SK-N-SH (cell line): ENCODE measurements around the gene GAS2L2. TPM values are rescaled to one million over a fixed set of nuclear protein-coding genes. Genes with fewer than 3 reads are reported as not detected.

Source experiments
- CTCF ChIA-PET: fragments of 300-600, 350-600 bp; formaldehyde crosslinking; extraction: SDS; loops from one replicate; lab custom pipeline; 2021; lab: Yijun Ruan, JAX
- POLR2A ChIA-PET: fragments of 350-600 bp; sonication (Branson Sonifier 250); formaldehyde crosslinking; extraction: SDS; loops from one replicate; lab custom pipeline; 2020; ENCODE audit warnings: antibody characterized with exemption, inconsistent platforms; lab: Yijun Ruan, JAX
- DNase-seq: peaks from one replicate; pipeline ENCODE4 v3.0.0; 2012
- H2AFZ ChIP-seq: fragments of 200-600 bp; sonication (generic); 2 replicates; pipeline ENCODE4 v1.8.1; 2016; ENCODE audit warnings: antibody characterized with exemption, mild to moderate bottlenecking, low read depth
- H3F3A ChIP-seq: fragments of 200-600 bp; sonication (generic); replicated peaks from 2 replicates; pipeline ENCODE3; 2016; ENCODE audit warnings: antibody characterized with exemption, mild to moderate bottlenecking; ENCODE audit not compliant: insufficient read depth
- H3K27ac ChIP-seq, 2 experiments: fragments of 200-500 bp in 1 of 2; fragments of 200-600 bp in 1 of 2; sonication (Bioruptor generic) in 1 of 2; sonication (generic), shearing (Covaris generic) in 1 of 2; 2 replicates each; pipeline versions ENCODE4 v1.5.1 to v1.6.1; 2014 to 2016; ENCODE audit warnings: low read depth in 2 of 2, inconsistent platforms in 1 of 2, low read length in 1 of 2, mild to moderate bottlenecking in 1 of 2, mixed read lengths in 1 of 2
- H3K27me3 ChIP-seq: fragments of 200-600 bp; sonication (generic), shearing (Covaris generic); 2 replicates; pipeline ENCODE4 v1.6.1; 2016; ENCODE audit warnings: mixed run types; ENCODE audit not compliant: insufficient read depth
- H3K36me3 ChIP-seq, 2 experiments: fragments of 200-500 bp in 1 of 2; fragments of 200-600 bp in 1 of 2; sonication (Bioruptor generic) in 1 of 2; sonication (generic) in 1 of 2; replicated peaks in 1 of 2; 2 replicates each; pipeline versions ENCODE3 to v1.5.1; 2014 to 2016; ENCODE audit warnings: low read length in 1 of 2, mild to moderate bottlenecking in 1 of 2; ENCODE audit not compliant: insufficient read depth in 2 of 2, control insufficient read depth in 1 of 2
- H3K4me1 ChIP-seq, 2 experiments: fragments of 200-500 bp in 1 of 2; fragments of 200-600 bp in 1 of 2; sonication (Bioruptor generic) in 1 of 2; sonication (generic), shearing (Covaris generic) in 1 of 2; 2 replicates each; pipeline versions ENCODE4 v1.5.1 to v1.6.1; 2014 to 2016; ENCODE audit warnings: low read depth in 1 of 2, low read length in 1 of 2, mixed run types in 1 of 2; ENCODE audit not compliant: insufficient read depth in 2 of 2, control insufficient read depth in 1 of 2
- H3K4me2 ChIP-seq: fragments of 200-600 bp; sonication (generic), shearing (Covaris generic); 2 replicates; pipeline ENCODE4 v1.6.1; 2017; ENCODE audit warnings: mixed run types
- H3K4me3 ChIP-seq, 2 experiments: fragments of 200-500 bp in 1 of 2; fragments of 200-600 bp in 1 of 2; sonication (Bioruptor generic) in 1 of 2; sonication (generic), shearing (Covaris generic) in 1 of 2; 2 replicates each; pipeline versions ENCODE4 v1.5.1 to v1.8.1; 2014 to 2016; ENCODE audit warnings: low read depth in 2 of 2, inconsistent platforms in 1 of 2, low read length in 1 of 2, mild to moderate bottlenecking in 1 of 2, mixed read lengths in 1 of 2, moderate library complexity in 1 of 2
- H3K79me2 ChIP-seq: fragments of 200-600 bp; sonication (generic); 2 replicates; pipeline ENCODE4 v1.8.1; 2017; ENCODE audit warnings: mild to moderate bottlenecking; ENCODE audit not compliant: insufficient read depth
- H3K9ac ChIP-seq: fragments of 200-600 bp; sonication (generic); 2 replicates; pipeline ENCODE4 v1.6.1; 2017; ENCODE audit warnings: mixed run types
- H3K9me2 ChIP-seq: fragments of 200-600 bp; sonication (generic); 2 replicates; pipeline ENCODE4 v1.6.1; 2017; ENCODE audit warnings: mixed run types
- H3K9me3 ChIP-seq: fragments of 200-600 bp; sonication (generic); 2 replicates; pipeline ENCODE4 v1.6.1; 2017; ENCODE audit warnings: mixed run types, mild to moderate bottlenecking, moderate library complexity
- H4K20me1 ChIP-seq: fragments of 200-600 bp; sonication (generic); 2 replicates; pipeline ENCODE4 v1.6.1; 2017; ENCODE audit warnings: mild to moderate bottlenecking, mixed run types; ENCODE audit not compliant: insufficient read depth
- EZH2phosphoT487 ChIP-seq: fragments of 200-600 bp; sonication (generic); IDR thresholded peaks from 2 replicates; pipeline ENCODE4 v1.6.1; 2017; ENCODE audit warnings: low read depth, mixed run types, mild to moderate bottlenecking, antibody characterized with exemption, moderate library complexity, borderline replicate concordance
- FOXM1 ChIP-seq: IDR thresholded peaks from 2 replicates; pipeline ENCODE4 v1.4.0; 2012; ENCODE audit warnings: low read depth, mild to moderate bottlenecking
- GABPA ChIP-seq: IDR thresholded peaks from 2 replicates; pipeline ENCODE4 v1.4.0; 2012; ENCODE audit warnings: low read depth, mild to moderate bottlenecking
- GATA2 ChIP-seq: sonication (generic); formaldehyde crosslinking; IDR thresholded peaks from 2 replicates; pipeline ENCODE4 v1.5.0; 2020; ENCODE audit warnings: mild to moderate bottlenecking, missing genetic modification reagents
- JUND ChIP-seq: IDR thresholded peaks from 2 replicates; pipeline ENCODE4 v1.4.0; 2012
- MXI1 ChIP-seq: IDR thresholded peaks from 2 replicates; pipeline ENCODE4 v1.6.1; 2012; ENCODE audit warnings: mild to moderate bottlenecking, low read depth, low read length, improper control_type of control experiment
- NRF1 ChIP-seq: IDR thresholded peaks from 2 replicates; pipeline ENCODE4 v1.6.1; 2012; ENCODE audit warnings: low read depth, mild to moderate bottlenecking, low read length
- RCOR1 ChIP-seq: fragments of 150-350 bp; IDR thresholded peaks from 2 replicates; pipeline ENCODE4 v1.6.1; 2017; ENCODE audit warnings: antibody characterized with exemption, low read length
- RFX5 ChIP-seq: IDR thresholded peaks from 2 replicates; pipeline ENCODE4 v1.6.1; 2012; ENCODE audit warnings: mild to moderate bottlenecking, improper control_type of control experiment, low read length
- SIN3A ChIP-seq: IDR thresholded peaks from 2 replicates; pipeline ENCODE4 v1.6.1; 2012; ENCODE audit warnings: low read depth, mild to moderate bottlenecking, low read length, moderate library complexity, borderline replicate concordance
- SMC3 ChIP-seq: IDR thresholded peaks from 2 replicates; pipeline ENCODE4 v1.6.1; 2012; ENCODE audit warnings: low read depth, low read length, improper control_type of control experiment
- TAF1 ChIP-seq: IDR thresholded peaks from 2 replicates; pipeline ENCODE4 v1.6.1; 2012; ENCODE audit warnings: low read depth, mild to moderate bottlenecking, low read length, moderate library complexity, borderline replicate concordance
- WGBS: methylation state at CpG from one replicate; pipeline ENCODE4 v1.1.6; 2017; ENCODE audit warnings: low lambda C conversion rate; 5-methylcytosine and 5-hydroxymethylcytosine counted together
- polyA plus RNA-seq, 3 experiments: library from polyadenylated mRNA; depleted of rRNA; stranded (reverse); fragments of >200 nt; gene quantifications; 2 replicates each; pipeline ENCODE4 v1.2.3, GENCODE V29; 2012
- TF ChIP-seq, protein P1 (sequence below): IDR thresholded peaks from 2 replicates; pipeline ENCODE4 v1.4.0; 2012; ENCODE audit warnings: low read depth, borderline replicate concordance
- TF ChIP-seq, protein P2 (sequence below): IDR thresholded peaks from 2 replicates; pipeline ENCODE4 v1.4.0; 2012; ENCODE audit warnings: low read depth
- TF ChIP-seq, protein P3 (sequence below): fragments of 200-600 bp; sonication (generic); IDR thresholded peaks from 2 replicates; pipeline ENCODE4 v1.6.1; 2017; ENCODE audit warnings: antibody characterized with exemption, mild to moderate bottlenecking, moderate library complexity
- TF ChIP-seq, protein P4 (sequence below): IDR thresholded peaks from 2 replicates; pipeline ENCODE4 v1.6.1; 2012; ENCODE audit warnings: mild to moderate bottlenecking, low read depth, low read length, moderate library complexity
- TF ChIP-seq, protein P5 (sequence below): IDR thresholded peaks from 2 replicates; pipeline ENCODE4 v1.4.0; 2012; ENCODE audit warnings: low read depth, borderline replicate concordance

The GAS2L2 gene
- polyA plus RNA-seq, 1 of the 3 experiments (the other 2 are of a cell fraction): not detected

DNA sequence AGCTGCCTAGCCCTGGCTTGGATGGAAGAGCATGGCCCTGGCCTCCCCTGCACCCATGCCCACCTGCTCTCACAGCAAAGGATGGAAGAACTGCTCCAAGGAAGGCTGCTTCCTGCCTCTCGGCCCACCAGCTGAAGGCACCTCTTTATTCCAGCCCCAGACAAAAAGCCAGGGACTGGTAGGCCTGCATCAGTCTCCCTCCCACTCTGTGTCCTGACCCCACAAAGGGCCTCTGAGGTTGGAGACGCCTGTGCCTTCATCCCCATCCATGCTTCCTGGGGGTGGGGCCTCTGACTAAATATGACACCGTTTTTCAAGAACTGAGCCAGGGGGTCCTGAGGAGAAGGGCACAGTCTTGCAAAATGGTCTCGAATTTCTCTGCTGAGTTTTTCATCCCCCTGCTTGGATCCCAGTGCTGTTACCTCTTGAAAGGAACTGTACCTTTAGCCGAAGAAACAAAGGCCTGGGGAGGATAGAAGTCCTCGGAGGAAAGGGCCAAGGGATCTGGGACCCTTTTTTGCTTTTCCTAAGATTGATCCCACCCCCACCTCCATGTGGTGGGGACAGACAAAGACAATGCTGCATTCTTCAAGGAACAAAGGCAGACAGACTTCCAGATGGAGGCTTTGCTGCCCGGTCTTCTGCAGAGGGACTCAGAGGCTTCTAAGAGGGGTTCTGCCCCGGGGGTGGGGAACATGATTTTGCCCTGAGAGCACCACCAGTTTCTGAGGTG, 12.9 kb upstream of the GAS2L2 start:
- Histone ChIP-seq H3K36me3 (no peaks in the 10 kb centered on the region), H3K9me2 (no peaks in the 10 kb centered on the region), H2AFZ (no peak overlapping the region), H3K27ac (peak overlapping the region in 1 of 2 experiments; percentile 19; a peak in 1 of 4 replicates), H3K27me3 (no peaks in the 10 kb centered on the region), H4K20me1 (no peaks in the 10 kb centered on the region), H3K9me3 (no peaks in the 10 kb centered on the region), H3F3A (no peaks in the 10 kb centered on the region), H3K4me1 (peaks cover 0 to 15% of the 10 kb centered on the region in 2 experiments; a peak in 1 of 4 replicates), H3K4me2 (no peak overlapping the region), H3K9ac (no peak overlapping the region), H3K79me2 (no peaks in the 10 kb centered on the region), H3K4me3 (no peak overlapping the region)
- ChIA-PET POLR2A (interaction anchor here (3.2 kb wide), 1 partner anchor 43 kb away, joined by 65 read pairs; the partner anchor contains the start of gene TAF15), CTCF (interaction anchor here (0.8 to 31.2 kb wide), 12 partner anchors 10 to 153 kb away, joined by 3 to 809 read pairs (median 40); partner anchors contain the start of genes GAS2L2, MMP28 and TAF15)
- WGBS: 52% methylated on average over 6 of the region's 8 CpGs
- peak; percentile 22 for DNase-seq
- TF ChIP-seq RFX5 (no peak), FOXM1 (no peak), RCOR1 (no peak), TAF1 (no peak), JUND (no peak), SIN3A (no peak), GABPA (no peak), SMC3 (no peak), EZH2phosphoT487 (no peak), GATA2 (no peak), NRF1 (no peak), MXI1 (no peak)
- TF ChIP-seq, protein P1, sequence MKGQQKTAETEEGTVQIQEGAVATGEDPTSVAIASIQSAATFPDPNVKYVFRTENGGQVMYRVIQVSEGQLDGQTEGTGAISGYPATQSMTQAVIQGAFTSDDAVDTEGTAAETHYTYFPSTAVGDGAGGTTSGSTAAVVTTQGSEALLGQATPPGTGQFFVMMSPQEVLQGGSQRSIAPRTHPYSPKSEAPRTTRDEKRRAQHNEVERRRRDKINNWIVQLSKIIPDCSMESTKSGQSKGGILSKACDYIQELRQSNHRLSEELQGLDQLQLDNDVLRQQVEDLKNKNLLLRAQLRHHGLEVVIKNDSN: no peak
- TF ChIP-seq, protein P2, sequence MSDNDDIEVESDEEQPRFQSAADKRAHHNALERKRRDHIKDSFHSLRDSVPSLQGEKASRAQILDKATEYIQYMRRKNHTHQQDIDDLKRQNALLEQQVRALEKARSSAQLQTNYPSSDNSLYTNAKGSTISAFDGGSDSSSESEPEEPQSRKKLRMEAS: no peak
- TF ChIP-seq, protein P3, sequence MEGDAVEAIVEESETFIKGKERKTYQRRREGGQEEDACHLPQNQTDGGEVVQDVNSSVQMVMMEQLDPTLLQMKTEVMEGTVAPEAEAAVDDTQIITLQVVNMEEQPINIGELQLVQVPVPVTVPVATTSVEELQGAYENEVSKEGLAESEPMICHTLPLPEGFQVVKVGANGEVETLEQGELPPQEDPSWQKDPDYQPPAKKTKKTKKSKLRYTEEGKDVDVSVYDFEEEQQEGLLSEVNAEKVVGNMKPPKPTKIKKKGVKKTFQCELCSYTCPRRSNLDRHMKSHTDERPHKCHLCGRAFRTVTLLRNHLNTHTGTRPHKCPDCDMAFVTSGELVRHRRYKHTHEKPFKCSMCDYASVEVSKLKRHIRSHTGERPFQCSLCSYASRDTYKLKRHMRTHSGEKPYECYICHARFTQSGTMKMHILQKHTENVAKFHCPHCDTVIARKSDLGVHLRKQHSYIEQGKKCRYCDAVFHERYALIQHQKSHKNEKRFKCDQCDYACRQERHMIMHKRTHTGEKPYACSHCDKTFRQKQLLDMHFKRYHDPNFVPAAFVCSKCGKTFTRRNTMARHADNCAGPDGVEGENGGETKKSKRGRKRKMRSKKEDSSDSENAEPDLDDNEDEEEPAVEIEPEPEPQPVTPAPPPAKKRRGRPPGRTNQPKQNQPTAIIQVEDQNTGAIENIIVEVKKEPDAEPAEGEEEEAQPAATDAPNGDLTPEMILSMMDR: no peak
- TF ChIP-seq, protein P4, sequence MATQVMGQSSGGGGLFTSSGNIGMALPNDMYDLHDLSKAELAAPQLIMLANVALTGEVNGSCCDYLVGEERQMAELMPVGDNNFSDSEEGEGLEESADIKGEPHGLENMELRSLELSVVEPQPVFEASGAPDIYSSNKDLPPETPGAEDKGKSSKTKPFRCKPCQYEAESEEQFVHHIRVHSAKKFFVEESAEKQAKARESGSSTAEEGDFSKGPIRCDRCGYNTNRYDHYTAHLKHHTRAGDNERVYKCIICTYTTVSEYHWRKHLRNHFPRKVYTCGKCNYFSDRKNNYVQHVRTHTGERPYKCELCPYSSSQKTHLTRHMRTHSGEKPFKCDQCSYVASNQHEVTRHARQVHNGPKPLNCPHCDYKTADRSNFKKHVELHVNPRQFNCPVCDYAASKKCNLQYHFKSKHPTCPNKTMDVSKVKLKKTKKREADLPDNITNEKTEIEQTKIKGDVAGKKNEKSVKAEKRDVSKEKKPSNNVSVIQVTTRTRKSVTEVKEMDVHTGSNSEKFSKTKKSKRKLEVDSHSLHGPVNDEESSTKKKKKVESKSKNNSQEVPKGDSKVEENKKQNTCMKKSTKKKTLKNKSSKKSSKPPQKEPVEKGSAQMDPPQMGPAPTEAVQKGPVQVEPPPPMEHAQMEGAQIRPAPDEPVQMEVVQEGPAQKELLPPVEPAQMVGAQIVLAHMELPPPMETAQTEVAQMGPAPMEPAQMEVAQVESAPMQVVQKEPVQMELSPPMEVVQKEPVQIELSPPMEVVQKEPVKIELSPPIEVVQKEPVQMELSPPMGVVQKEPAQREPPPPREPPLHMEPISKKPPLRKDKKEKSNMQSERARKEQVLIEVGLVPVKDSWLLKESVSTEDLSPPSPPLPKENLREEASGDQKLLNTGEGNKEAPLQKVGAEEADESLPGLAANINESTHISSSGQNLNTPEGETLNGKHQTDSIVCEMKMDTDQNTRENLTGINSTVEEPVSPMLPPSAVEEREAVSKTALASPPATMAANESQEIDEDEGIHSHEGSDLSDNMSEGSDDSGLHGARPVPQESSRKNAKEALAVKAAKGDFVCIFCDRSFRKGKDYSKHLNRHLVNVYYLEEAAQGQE: no peak
- TF ChIP-seq, protein P5, sequence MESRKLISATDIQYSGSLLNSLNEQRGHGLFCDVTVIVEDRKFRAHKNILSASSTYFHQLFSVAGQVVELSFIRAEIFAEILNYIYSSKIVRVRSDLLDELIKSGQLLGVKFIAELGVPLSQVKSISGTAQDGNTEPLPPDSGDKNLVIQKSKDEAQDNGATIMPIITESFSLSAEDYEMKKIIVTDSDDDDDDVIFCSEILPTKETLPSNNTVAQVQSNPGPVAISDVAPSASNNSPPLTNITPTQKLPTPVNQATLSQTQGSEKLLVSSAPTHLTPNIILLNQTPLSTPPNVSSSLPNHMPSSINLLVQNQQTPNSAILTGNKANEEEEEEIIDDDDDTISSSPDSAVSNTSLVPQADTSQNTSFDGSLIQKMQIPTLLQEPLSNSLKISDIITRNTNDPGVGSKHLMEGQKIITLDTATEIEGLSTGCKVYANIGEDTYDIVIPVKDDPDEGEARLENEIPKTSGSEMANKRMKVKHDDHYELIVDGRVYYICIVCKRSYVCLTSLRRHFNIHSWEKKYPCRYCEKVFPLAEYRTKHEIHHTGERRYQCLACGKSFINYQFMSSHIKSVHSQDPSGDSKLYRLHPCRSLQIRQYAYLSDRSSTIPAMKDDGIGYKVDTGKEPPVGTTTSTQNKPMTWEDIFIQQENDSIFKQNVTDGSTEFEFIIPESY: no peak
